SH-SY5Y (cell line): Measurements from ENCODE around the gene USH2A.

Source experiments
- GATA2 ChIP-seq: IDR thresholded peaks from 2 replicates; pipeline ENCODE4 v1.6.1; 2011; ENCODE audit warnings: mild to moderate bottlenecking, low read depth, low read length
- GATA3 ChIP-seq: IDR thresholded peaks from 2 replicates; pipeline ENCODE4 v1.6.1; 2011; ENCODE audit warnings: low read depth, mild to moderate bottlenecking, low read length, moderate library complexity

GRCh38 chr1:216464489-216464888, 41.2 kb upstream of the USH2A start:
- TF ChIP-seq GATA2 (no peak), GATA3 (no peak)
